AG09309 (cell line): ENCODE results near the gene CHPF.
A peak's percentile ranks its signal among the peaks of the same experiment; 100 is the strongest.

Source experiments
- DNase-seq: peaks from one replicate; pipeline ENCODE4 v3.0.0-alpha.2; 2010; ENCODE audit warnings: low read depth
- H3K4me3 ChIP-seq: 2 replicates; pipeline ENCODE4 v1.5.1; 2011; ENCODE audit warnings: mild to moderate bottlenecking, low read depth, low read length, moderate library complexity; ENCODE audit not compliant: control insufficient read depth
- CTCF ChIP-seq: IDR thresholded peaks from 2 replicates; pipeline ENCODE4 v1.5.1; 2011; ENCODE audit warnings: mild to moderate bottlenecking, low read depth, low read length, inconsistent platforms; ENCODE audit not compliant: insufficient read depth, control insufficient read depth; ENCODE audit errors: missing control alignments

CHPF gene

DNA sequence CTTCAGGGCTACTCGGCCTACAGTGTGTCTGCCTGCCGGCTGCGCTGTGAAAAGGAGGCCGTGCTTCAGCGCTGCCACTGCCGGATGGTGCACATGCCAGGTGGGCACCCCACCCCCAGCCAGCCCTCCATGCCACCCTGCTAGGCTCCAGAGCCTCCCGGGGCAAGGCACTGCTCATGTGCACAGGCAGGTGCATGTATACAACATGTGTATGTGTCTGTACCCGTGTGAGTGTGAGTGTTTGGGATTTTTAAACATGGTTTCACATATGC lies 11.3 kb downstream of the CHPF start:
- no peak for DNase-seq

DNA sequence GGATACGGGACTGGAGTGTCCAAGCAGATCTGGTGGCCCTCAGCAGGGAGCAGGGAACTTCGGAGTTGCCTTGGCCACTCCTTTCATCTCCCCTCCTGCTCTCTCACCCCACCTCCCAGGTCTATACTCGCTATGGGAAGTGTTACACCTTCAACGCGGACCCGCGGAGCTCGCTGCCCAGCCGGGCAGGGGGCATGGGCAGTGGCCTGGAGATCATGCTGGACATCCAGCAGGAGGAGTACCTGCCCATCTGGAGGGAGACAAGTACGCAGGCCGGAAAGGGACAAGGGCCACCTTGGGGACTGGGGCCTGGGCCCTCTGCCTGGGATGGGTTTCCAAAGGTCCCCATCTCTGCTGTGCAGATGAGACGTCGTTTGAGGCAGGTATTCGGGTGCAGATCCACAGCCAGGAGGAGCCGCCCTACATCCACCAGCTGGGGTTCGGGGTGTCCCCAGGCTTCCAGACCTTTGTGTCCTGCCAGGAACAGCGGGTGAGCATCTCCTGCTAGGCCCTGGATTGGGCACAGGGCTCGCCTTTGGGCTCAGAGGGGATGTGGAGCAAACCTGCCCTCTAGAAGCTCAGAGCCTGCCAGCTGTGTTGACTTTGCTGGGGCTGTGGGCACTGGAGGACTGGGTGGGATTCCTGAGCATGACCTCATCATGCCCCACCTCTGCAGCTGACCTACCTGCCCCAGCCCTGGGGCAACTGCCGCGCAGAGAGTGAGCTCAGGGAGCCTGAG lies 11.8 kb downstream of the CHPF start:
- H3K4me3 ChIP-seq, result no peak overlapping the region
- TF ChIP-seq CTCF, result no peak
- no peak for DNase-seq

More for the DNA sequence above, 11.3 kb downstream of the CHPF start:
- TF ChIP-seq CTCF, result no peak
- no peak overlapping the region for H3K4me3 ChIP-seq

DNA sequence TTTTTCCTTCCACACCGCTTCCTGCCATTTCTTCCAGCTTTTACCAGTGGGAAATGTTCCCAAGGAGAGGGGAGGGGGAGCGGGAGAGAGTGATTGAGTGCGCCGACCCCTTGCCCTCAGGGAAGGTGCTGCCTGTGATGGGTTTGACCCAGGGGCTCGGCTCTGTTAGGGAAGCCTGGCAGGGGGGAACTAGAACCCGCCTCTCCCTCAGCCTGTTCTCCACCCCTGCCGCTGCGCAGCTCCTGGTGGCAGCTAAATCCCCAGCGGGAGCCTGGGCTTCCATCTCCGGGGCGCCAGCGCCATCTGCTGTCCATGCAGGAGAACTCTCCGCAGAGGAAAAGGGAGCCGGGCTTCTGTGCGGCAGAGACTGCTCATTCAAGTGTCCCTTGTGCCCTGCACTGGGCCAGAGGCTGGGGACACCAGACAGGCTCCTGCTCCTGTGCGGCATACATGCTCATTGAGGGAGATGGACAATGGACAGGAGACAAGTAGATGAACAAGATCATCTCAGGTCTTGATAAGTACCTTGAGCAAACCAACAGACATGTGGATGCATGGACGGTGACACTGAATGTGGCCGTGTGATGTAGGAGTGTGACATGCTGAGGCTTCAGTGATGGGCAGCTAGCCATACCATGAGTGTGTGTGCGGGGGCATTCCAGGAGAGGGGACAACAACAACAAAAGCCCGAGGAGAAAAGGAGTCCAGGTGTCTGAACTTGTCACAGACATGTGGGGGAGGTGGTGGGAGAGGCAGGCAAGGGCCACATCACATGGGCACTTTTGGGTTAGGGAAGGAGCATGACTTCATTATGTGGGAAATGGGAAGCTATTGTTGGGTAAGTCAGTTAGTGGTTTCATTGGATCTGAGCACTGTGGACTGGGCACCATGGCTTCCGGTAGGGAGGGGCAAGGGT lies 13.3 kb downstream of the CHPF start:
- peak; percentile 33 for DNase-seq
- H3K4me3 ChIP-seq, result peak overlapping the region; percentile 24

DNA sequence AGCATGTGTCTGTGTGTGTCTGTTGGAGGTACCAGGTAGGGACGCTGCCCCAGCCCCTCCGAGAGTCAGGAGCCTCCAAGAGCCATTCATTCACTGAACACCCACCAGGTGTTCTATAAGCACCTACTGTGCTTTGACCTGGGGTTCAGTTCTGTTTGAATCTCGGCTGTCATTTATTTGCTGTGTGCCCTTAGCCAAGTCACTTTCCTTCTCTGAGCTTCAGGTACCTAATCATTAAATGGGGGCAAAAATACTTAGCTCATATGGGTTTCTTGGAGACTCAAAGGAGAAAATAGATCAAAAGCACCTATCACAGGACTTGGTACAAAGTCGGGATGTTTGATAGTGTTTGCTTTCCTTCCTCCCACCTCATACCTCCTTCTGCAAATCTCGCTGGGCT lies 16.1 kb downstream of the CHPF start:
- no peak overlapping the region for H3K4me3 ChIP-seq
- no peak for TF ChIP-seq CTCF
- no peak for DNase-seq

More for the DNA sequence above, 13.3 kb downstream of the CHPF start:
- TF ChIP-seq CTCF, result peak; percentile 99

DNA sequence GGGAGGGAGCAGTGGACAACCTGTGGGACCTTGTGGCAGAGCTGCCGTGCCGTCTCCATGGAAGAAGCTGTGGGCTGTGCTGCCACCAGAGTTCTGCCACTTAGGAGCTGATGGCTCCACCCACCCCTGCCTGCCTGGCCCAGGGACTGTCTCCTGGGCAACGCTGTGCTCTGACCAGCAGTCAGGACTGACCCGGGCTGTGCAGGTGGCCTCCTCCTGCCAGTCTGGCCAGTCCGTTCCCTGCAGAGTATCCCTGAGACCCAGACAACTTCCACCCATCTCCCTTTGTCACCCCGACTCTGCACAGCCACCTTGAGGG lies 16.6 kb downstream of the CHPF start:
- H3K4me3 ChIP-seq, result no peak overlapping the region
- no peak for DNase-seq
- no peak for TF ChIP-seq CTCF

DNA sequence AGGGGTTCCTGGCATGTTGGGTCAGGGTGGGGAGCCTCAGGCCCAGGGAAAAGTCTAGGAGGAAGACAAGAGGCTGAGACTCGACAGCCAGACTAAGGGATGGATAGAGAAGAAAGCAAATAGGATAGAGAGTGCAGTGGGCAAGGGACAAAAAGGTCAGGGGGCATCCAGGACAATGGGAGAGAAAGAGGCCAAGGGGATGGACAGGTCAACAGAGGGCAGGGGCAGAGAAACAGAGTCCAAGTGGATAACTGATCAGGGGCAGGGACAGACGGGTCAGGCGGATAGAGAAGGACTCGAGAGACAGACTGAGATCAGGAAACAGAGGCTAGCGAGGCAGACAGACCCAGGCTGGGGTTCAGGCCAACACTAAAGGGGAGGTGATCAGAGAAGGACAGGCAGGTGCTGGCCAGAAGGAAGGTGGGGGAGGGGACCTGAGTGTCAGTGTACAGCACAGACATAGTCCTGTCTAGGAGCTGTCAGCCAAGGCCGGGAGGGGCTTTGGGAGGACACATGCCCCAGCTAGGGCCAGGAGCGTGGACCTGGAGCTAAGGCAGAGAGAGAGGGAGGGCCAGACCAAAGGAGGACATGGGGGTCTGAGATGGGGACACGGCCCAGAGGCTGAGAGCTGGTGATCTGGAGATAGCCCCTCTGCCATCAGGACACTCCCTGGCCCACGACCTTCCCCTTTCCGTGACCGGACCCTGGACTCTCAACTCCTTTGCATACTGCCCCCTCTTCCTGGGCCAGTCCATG lies 17.1 kb downstream of the CHPF start:
- H3K4me3 ChIP-seq, result no peak overlapping the region
- no peak for DNase-seq
- TF ChIP-seq CTCF, result no peak
